Measurements from ENCODE around the gene DACH1.

DNA sequence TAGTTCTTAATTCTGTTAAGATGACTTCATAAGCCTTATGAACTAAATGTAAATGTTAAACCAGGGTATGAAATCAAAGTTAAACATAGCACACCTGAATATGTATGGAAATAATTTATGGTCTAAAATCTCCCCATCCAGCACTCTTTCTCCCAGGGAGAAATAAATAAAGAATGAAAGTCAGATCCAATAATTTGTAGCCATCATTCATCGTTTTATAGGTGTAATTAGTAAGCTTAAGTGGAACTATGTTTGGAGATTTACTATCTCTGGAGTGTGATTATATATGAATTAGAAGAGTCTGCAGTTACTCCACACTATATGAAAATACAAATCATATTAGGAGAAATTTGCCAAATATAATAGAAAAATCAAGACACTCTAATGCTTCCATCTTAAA, 405.1 kb downstream of the DACH1 start:
- TF ChIP-seq, protein P1, sequence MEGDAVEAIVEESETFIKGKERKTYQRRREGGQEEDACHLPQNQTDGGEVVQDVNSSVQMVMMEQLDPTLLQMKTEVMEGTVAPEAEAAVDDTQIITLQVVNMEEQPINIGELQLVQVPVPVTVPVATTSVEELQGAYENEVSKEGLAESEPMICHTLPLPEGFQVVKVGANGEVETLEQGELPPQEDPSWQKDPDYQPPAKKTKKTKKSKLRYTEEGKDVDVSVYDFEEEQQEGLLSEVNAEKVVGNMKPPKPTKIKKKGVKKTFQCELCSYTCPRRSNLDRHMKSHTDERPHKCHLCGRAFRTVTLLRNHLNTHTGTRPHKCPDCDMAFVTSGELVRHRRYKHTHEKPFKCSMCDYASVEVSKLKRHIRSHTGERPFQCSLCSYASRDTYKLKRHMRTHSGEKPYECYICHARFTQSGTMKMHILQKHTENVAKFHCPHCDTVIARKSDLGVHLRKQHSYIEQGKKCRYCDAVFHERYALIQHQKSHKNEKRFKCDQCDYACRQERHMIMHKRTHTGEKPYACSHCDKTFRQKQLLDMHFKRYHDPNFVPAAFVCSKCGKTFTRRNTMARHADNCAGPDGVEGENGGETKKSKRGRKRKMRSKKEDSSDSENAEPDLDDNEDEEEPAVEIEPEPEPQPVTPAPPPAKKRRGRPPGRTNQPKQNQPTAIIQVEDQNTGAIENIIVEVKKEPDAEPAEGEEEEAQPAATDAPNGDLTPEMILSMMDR (IDR thresholded peaks at IDR 0.05), result no peak
- TF ChIP-seq POLR2A (IDR thresholded peaks at IDR 0.05) (no peak), EP300 (IDR thresholded peaks at IDR 0.05) (no peak)

Measured in tibial nerve (tissue), 4 donors.